Neural progenitor cell (in vitro differentiated cells): Measurements from ENCODE around the gene AFMID.

Experiments
- EZH2 ChIP-seq: fragments of 200-600 bp; sonication (generic); IDR thresholded peaks from 2 replicates; pipeline ENCODE4 v1.6.1; 2017; ENCODE audit warnings: antibody characterized with exemption, mild to moderate bottlenecking, moderate library complexity
- TF ChIP-seq, protein P1 (sequence below): fragments of 200-600 bp; sonication (generic); IDR thresholded peaks from 2 replicates; pipeline ENCODE4 v1.5.1; 2017; ENCODE audit warnings: antibody characterized with exemption, mild to moderate bottlenecking

DNA sequence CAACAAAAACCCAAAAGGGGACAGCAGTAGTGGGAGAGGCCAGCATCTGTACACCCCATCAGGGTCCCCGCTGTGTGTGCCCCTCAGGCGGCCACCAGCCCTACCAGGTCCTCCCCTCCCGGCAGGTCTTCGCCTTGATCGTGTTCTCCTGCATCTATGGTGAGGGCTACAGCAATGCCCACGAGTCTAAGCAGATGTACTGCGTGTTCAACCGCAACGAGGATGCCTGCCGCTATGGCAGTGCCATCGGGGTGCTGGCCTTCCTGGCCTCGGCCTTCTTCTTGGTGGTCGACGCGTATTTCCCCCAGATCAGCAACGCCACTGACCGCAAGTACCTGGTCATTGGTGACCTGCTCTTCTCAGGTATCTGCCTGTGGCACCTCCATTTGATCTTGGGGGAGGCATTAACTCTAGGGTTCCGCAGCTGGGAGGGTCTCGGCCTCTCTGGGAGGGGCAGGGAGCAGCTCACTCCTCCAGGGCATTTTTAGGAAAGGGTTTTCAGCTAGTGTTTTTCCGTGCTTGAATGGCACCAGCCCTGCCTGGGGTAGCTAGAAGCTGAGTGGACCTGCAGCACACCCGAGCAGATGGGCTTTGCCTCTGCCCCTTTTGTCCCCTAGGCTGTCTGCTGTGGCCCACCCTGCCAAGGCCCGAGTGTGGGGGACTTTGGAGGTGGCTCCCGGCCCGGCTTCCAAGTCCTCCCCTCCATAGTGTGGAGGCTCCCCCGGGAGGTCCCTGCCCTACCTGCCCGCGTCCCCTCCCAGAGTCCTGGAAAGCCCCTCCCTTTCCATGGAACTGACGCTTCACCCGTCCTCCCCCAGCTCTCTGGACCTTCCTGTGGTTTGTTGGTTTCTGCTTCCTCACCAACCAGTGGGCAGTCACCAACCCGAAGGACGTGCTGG is 16.2 kb upstream of the AFMID start:
- TF ChIP-seq, protein P1, sequence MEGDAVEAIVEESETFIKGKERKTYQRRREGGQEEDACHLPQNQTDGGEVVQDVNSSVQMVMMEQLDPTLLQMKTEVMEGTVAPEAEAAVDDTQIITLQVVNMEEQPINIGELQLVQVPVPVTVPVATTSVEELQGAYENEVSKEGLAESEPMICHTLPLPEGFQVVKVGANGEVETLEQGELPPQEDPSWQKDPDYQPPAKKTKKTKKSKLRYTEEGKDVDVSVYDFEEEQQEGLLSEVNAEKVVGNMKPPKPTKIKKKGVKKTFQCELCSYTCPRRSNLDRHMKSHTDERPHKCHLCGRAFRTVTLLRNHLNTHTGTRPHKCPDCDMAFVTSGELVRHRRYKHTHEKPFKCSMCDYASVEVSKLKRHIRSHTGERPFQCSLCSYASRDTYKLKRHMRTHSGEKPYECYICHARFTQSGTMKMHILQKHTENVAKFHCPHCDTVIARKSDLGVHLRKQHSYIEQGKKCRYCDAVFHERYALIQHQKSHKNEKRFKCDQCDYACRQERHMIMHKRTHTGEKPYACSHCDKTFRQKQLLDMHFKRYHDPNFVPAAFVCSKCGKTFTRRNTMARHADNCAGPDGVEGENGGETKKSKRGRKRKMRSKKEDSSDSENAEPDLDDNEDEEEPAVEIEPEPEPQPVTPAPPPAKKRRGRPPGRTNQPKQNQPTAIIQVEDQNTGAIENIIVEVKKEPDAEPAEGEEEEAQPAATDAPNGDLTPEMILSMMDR = no peak
- no peak for TF ChIP-seq EZH2
